Measurements from ENCODE around the gene AGAP2. TPM values are rescaled to one million over a fixed set of nuclear protein-coding genes. Genes with fewer than 3 reads are reported as not detected.

Gene AGAP2
- total and polyA plus RNA-seq, 9 of the 15 experiments (the other 6 are each of a cell fraction or from before 2014, with no cell fraction given) = 0.04 to 0.77 (median 0.28) TPM; not detected in 1

DNA sequence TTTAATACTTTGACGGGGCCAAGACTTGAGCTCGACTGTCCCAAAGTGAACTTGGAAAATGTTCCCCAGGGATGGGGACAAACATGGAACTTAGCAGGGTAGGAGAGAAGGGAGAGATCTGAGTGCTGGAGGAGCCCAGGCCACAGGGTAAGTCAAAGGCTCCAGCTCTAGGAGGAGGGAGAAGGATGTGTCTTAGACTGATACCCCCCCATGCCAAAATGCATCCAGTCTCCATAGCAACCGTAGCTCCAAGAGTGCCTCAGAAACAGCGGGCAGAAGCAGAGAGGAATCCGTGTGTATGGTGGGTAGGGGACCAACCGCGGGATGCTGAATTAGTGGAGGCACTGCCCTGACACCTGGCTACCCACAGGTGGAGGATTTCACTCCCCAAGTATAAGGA lies 845 bp upstream of the AGAP2 start:
- no TSS peak for BruUV-seq (replicated peaks)
- in situ Hi-C loops (cut with MboI) (no loop called here), intact Hi-C loops (cut with micrococcal nuclease) (loop anchor here (5.0 kb wide), 1 partner anchor 217 kb away; the partner anchor contains the start of genes DDIT3 and MBD6)
- ChIA-PET POLR2A (interaction anchor here (0.7 to 1.1 kb wide), 4 partner anchors 10 to 149 kb away, joined by 3 to 6 read pairs (median 4); partner anchors contain the start of gene PIP4K2C), CTCF (ENCODE audit: low intra/inter-chr PET ratio) (no interaction called here)
- Histone ChIP-seq H3K9me3 (replicated peaks; ENCODE audit: control insufficient read depth, insufficient read depth, low read depth, low read length) (no peaks in the 10 kb centered on the region), H2AFZ (ENCODE audit: low read depth, low read length) (no peak overlapping the region), H3K9ac (ENCODE audit: insufficient read depth in 1 of 2, low read depth in 2 of 2, low read length in 2 of 2) (no peak overlapping the region), H4K20me1 (replicated peaks; ENCODE audit: control insufficient read depth, insufficient read depth, low read length) (no peaks in the 10 kb centered on the region), H3K36me3 (ENCODE audit: control insufficient read depth, insufficient read depth, low read length) (no peaks in the 10 kb centered on the region), H3K4me3 (no peak overlapping the region), H3K79me2 (ENCODE audit: control insufficient read depth, insufficient read depth, low read length) (no peaks in the 10 kb centered on the region), H3K4me1 (replicated peaks in 1 of 2; ENCODE audit: control insufficient read depth in 2 of 2, insufficient read depth in 2 of 2, low read length in 2 of 2) (peaks cover 9 to 36% of the 10 kb centered on the region in 2 experiments; a peak in 4 of 5 replicates), H3K27ac (ENCODE audit: extremely low read depth, low read depth, low read length) (no peak overlapping the region), H3K9me1 (ENCODE audit: control insufficient read depth, insufficient read depth, low read length) (no peaks in the 10 kb centered on the region), H3K4me2 (ENCODE audit: insufficient read depth, low read length) (no peak overlapping the region), H3K27me3 (ENCODE audit: control insufficient read depth in 2 of 2, insufficient read depth in 2 of 2, low read length in 2 of 2) (peaks cover 2 to 30% of the 10 kb centered on the region in 2 experiments; a peak in 3 of 5 replicates)
- no peak for DNase-seq (ENCODE audit: extremely low read depth in 1 of 4, low spot score in 3 of 4)
- FAIRE-seq = no peak
- ATAC-seq = no peak
- no peak for TF ChIP-seq CREB3L1 (IDR thresholded peaks at IDR 0.05; ENCODE audit: borderline replicate concordance, low read depth)
- peak; percentile 81 for TF ChIP-seq RFX1 (IDR thresholded peaks at IDR 0.05)
- no peak for TF ChIP-seq RBM17 (IDR thresholded peaks at IDR 0.05; ENCODE audit: borderline replicate concordance, low read depth, low read length)
- whole genome bisulfite sequencing (ENCODE audit: insufficient coverage, low coverage, missing lambda C conversion rate) = 11% methylated on average over 6 of the region's 7 CpGs
